Transverse colon (tissue), 4 donors: ENCODE results near the gene SLC26A8. TPM values are rescaled to one million over a fixed set of nuclear protein-coding genes. Genes with fewer than 3 reads are reported as not detected.

Experiments
- DNase-seq: peaks from one replicate; pipeline ENCODE4 v3.0.0-alpha.2; 2019
- H3K27ac ChIP-seq, 4 donors: fragments of 200-600 bp; sonication (generic); 2 replicates each; pipeline ENCODE4 v1.5.1; 2016 to 2018; ENCODE audit warnings: inconsistent platforms in 4 of 4
- H3K27me3 ChIP-seq: fragments of 200-600 bp; sonication (generic); 2 replicates; pipeline ENCODE4 v1.5.1; 2017; ENCODE audit warnings: inconsistent platforms
- H3K36me3 ChIP-seq, 4 donors: fragments of 200-600 bp; sonication (generic); 2 replicates each; pipeline ENCODE4 v1.5.1; 2017 to 2019; ENCODE audit warnings: inconsistent platforms in 4 of 4
- H3K4me1 ChIP-seq, 4 donors: fragments of 200-600 bp; sonication (generic); 2 replicates each; pipeline ENCODE4 v1.5.1; 2017 to 2020; ENCODE audit warnings: inconsistent platforms in 4 of 4
- H3K4me3 ChIP-seq, 4 donors: fragments of 200-600 bp; sonication (generic); 1 replicate in 1 of 4; 2 replicates in 3 of 4; pipeline versions ENCODE4 v1.5.1 to v1.6.1; 2017 to 2019; ENCODE audit warnings: inconsistent platforms in 4 of 4
- H3K9me3 ChIP-seq, 2 donors: fragments of 200-600 bp; sonication (generic); 2 replicates each; pipeline ENCODE4 v1.5.1; 2017 to 2019; ENCODE audit warnings: inconsistent platforms in 2 of 2
- CTCF ChIP-seq, 5 experiments: fragments of 200-600 bp in 3 of 5; fragments of 450-650 bp in 2 of 5; sonication (generic) in 3 of 5; IDR thresholded peaks; 1 replicate in 2 of 5; 2 replicates in 3 of 5; pipeline ENCODE4 v1.5.1; 2016 to 2017; ENCODE audit warnings: antibody characterized with exemption in 5 of 5, inconsistent platforms in 3 of 5, mild to moderate bottlenecking in 2 of 5, moderate library complexity in 1 of 5
- EP300 ChIP-seq: sonication (generic); formaldehyde crosslinking; IDR thresholded peaks from one replicate; pipeline ENCODE4 v1.6.1; 2017; ENCODE audit warnings: antibody characterized with exemption, low read depth
- POLR2A ChIP-seq: fragments of 450-650 bp; IDR thresholded peaks from one replicate; pipeline ENCODE4 v1.6.1; 2016; ENCODE audit warnings: antibody characterized with exemption, mild to moderate bottlenecking, moderate library complexity
- POLR2AphosphoS5 ChIP-seq, 3 donors: sonication (generic); formaldehyde crosslinking; IDR thresholded peaks; one replicate each; pipeline ENCODE4 v1.6.1; 2016; ENCODE audit warnings: antibody characterized with exemption in 3 of 3
- WGBS, 2 donors: methylation state at CpG; one replicate each; pipeline ENCODE4 v1.1.5; 2018; ENCODE audit warnings: low coverage in 1 of 2; 5-methylcytosine and 5-hydroxymethylcytosine counted together
- in situ Hi-C, 4 donors: fragments of 200-750 bp; cut with MboI; loops; one replicate each; pipeline versions ENCODE4 v1.15.0 to v1.15.1; 2017; ENCODE audit warnings: low sequenced_read_pairs in 3 of 4, low pct_ligation_motif_present in 1 of 4, low pct_unique_long_range_greater_than_20kb in 1 of 4
- intact Hi-C: fragments of 100-400 bp; cut with DNase I; formaldehyde crosslinking; loops from one replicate; pipeline ENCODE4 v1.15.1; 2023; ENCODE audit warnings: low total_unique reads
- total RNA-seq, 4 donors: library from RNA; depleted of rRNA; stranded (reverse); fragments of >200 nt; gene quantifications; one replicate each; pipeline ENCODE4 v1.1.0, GENCODE V29; 2016

The SLC26A8 gene
- total RNA-seq, 4 donors from 2014 or later = 1.1 to 2.6 TPM; not detected in 2

- no peaks in the 10 kb centered on the region for H3K36me3 ChIP-seq
- H3K4me1 ChIP-seq = no peaks in the 10 kb centered on the region
- H3K27me3 ChIP-seq = no peaks in the 10 kb centered on the region
- no peak for DNase-seq
- TF ChIP-seq POLR2AphosphoS5 (IDR thresholded peaks at IDR 0.05) (no peak), CTCF (IDR thresholded peaks at IDR 0.05) (no peak), POLR2A (no peak), EP300 (no peak)
- H3K27ac ChIP-seq = no peak overlapping the region
- intact Hi-C loops = no loop called here
- in situ Hi-C loops = no loop called here
- H3K9me3 ChIP-seq = no peaks in the 10 kb centered on the region
- H3K4me3 ChIP-seq = no peak overlapping the region
- 91 to 100% methylated on average over 3 of the region's 3 CpGs for WGBS, 2 donors
Measured at GRCh38 chr6:35897036-35897435, 127.4 kb downstream of the SLC26A8 start.

GRCh38 chr6:35896228-35896627 is 128.2 kb downstream of the SLC26A8 start:
- H3K36me3 ChIP-seq = no peaks in the 10 kb centered on the region
- no peak overlapping the region for H3K4me3 ChIP-seq
- WGBS, 2 donors = 95 to 100% methylated on average over 1 of the region's 1 CpG
- H3K4me1 ChIP-seq = no peaks in the 10 kb centered on the region
- no peak for DNase-seq
- in situ Hi-C loops (no loop called here), intact Hi-C loops (no loop called here)
- H3K9me3 ChIP-seq = no peaks in the 10 kb centered on the region
- no peaks in the 10 kb centered on the region for H3K27me3 ChIP-seq
- no peak for TF ChIP-seq EP300
- TF ChIP-seq POLR2A = no peak
- TF ChIP-seq POLR2AphosphoS5 (IDR thresholded peaks at IDR 0.05) = no peak
- TF ChIP-seq CTCF (IDR thresholded peaks at IDR 0.05) = no peak
- H3K27ac ChIP-seq = no peak overlapping the region

GRCh38 chr6:35895560-35895959 is 128.9 kb downstream of the SLC26A8 start:
- DNase-seq = no peak
- Histone ChIP-seq H3K4me1 (no peaks in the 10 kb centered on the region), H3K27me3 (no peaks in the 10 kb centered on the region), H3K4me3 (no peak overlapping the region), H3K9me3 (no peaks in the 10 kb centered on the region), H3K27ac (no peak overlapping the region), H3K36me3 (peaks cover 0 to 4% (median 0%) of the 10 kb centered on the region in 4 donors)
- TF ChIP-seq CTCF (IDR thresholded peaks at IDR 0.05) = no peak
- no peak for TF ChIP-seq POLR2A
- in situ Hi-C loops = no loop called here
- 96% methylated on average over 3 of the region's 3 CpGs; no CpG with 5 or more reads in 1 of the 2 donors for WGBS, 2 donors
- intact Hi-C loops = no loop called here

GRCh38 chr6:35894776-35895175 is 129.7 kb downstream of the SLC26A8 start:
- Histone ChIP-seq H3K9me3 (no peaks in the 10 kb centered on the region), H3K27me3 (no peaks in the 10 kb centered on the region), H3K4me3 (no peak overlapping the region), H3K36me3 (peaks cover 0 to 6% (median 0%) of the 10 kb centered on the region in 4 donors), H3K4me1 (no peaks in the 10 kb centered on the region), H3K27ac (no peak overlapping the region)
- intact Hi-C loops (no loop called here), in situ Hi-C loops (no loop called here)
- TF ChIP-seq POLR2AphosphoS5 (IDR thresholded peaks at IDR 0.05) = no peak
- TF ChIP-seq POLR2A = no peak
- TF ChIP-seq EP300 = no peak
- TF ChIP-seq CTCF (IDR thresholded peaks at IDR 0.05) = no peak
- 86 to 92% methylated on average over 1 to 2 of the region's 2 CpGs for WGBS, 2 donors
- DNase-seq = no peak

Other genes with a start within 250 kb of the SLC26A8 start
- not detected for gene CLPSL2, start 248.0 kb downstream of the SLC26A8 start, total RNA-seq
- gene CLPSL1, start 243.6 kb downstream of the SLC26A8 start, total RNA-seq = not detected
- not detected for gene CLPS, start 227.3 kb downstream of the SLC26A8 start, total RNA-seq
- not detected for gene LHFPL5, start 219.3 kb downstream of the SLC26A8 start, total RNA-seq
- 100 to 1,000 TPM; 107 to 155 (median 110) TPM for gene SRPK1, start 103.5 kb downstream of the SLC26A8 start, total RNA-seq
- 100 to 1,000 TPM in 2 of 4 donors, 10 to 100 TPM in 2; 82.2 to 132 (median 112) TPM for gene MAPK14, start 3.2 kb upstream of the SLC26A8 start, total RNA-seq
- gene MAPK13, start 105.9 kb upstream of the SLC26A8 start, total RNA-seq = 100 to 1,000 TPM in 3 of 4 donors, 10 to 100 TPM in 1; 67.7 to 200 (median 146) TPM
- 100 to 1,000 TPM in 2 of 4 donors, 10 to 100 TPM in 2; 74.8 to 209 (median 90.6) TPM for gene BRPF3, start 172.1 kb upstream of the SLC26A8 start, total RNA-seq
- 1 to 10 TPM in 1 of 4 donors, under 1 TPM in 1, not detected in 2; 0.79 to 1.1 TPM for gene PNPLA1, start 245.4 kb upstream of the SLC26A8 start, total RNA-seq